Activated T-helper 9 cell treated with anti-CD3 and anti-CD28 coated beads, Interleukin-2, amount 50 U/mL, for 16 hours (primary cell): Measurements from ENCODE around the gene FEN1.

Experiments
- DNase-seq: peaks from one replicate; pipeline ENCODE4 v3.0.0-alpha.2; 2020; ENCODE audit warnings: low read depth

The FEN1 gene

GRCh38 chr11:61844909-61845565 lies 52.3 kb downstream of the FEN1 start:
- DNase-seq, result no peak

GRCh38 chr11:61846362-61847020 lies 53.8 kb downstream of the FEN1 start:
- DNase-seq, result no peak
